IMR-90 (cell line): ENCODE results near the gene AHDC1. TPM values are rescaled to one million over a fixed set of nuclear protein-coding genes. Genes with fewer than 3 reads are reported as not detected.

Experiments used
- ATAC-seq: fragments of 200-7000 bp; cut with Tn5 transposase; 2 replicates; pipeline ENCODE4 v1.9.1; 2020; ENCODE audit warnings: low read depth, mild to moderate bottlenecking, moderate library complexity
- BruUV-seq: library from RNA; stranded (reverse); fragments of 400-500 nt; replicated peaks from 2 replicates; lab custom pipeline; 2021; lab: Mats Ljungman, UMichigan
- CTCF ChIA-PET: fragments of 300-600 bp; formaldehyde crosslinking; extraction: SDS; loops from one replicate; lab custom pipeline; 2021; ENCODE audit warnings: antibody characterized with exemption; lab: Yijun Ruan, JAX
- POLR2A ChIA-PET: fragments of 300-600 bp; sonication (Branson Sonifier 250); formaldehyde crosslinking; loops from one replicate; lab custom pipeline; 2022; ENCODE audit warnings: antibody characterized with exemption; ENCODE audit not compliant: unreplicated experiment; lab: Charles Lee
- DNase-seq: peaks from one replicate; pipeline ENCODE4 v3.0.0; 2013
- H2AFZ ChIP-seq: replicated peaks from 2 replicates; pipeline ENCODE3; 2013; ENCODE audit warnings: low read length, mild to moderate bottlenecking; ENCODE audit not compliant: poor library complexity
- H2AK5ac ChIP-seq: 2 replicates; pipeline ENCODE4 v1.6.1; 2013; ENCODE audit warnings: low read depth, low read length, inconsistent platforms
- H2AK9ac ChIP-seq: replicated peaks from 2 replicates; pipeline ENCODE3; 2013; ENCODE audit warnings: mild to moderate bottlenecking, low read depth, low read length, moderate library complexity; ENCODE audit not compliant: poor library complexity
- H2BK120ac ChIP-seq: 2 replicates; pipeline ENCODE4 v1.6.1; 2013; ENCODE audit warnings: low read depth, low read length, inconsistent platforms
- H2BK15ac ChIP-seq: 3 replicates; pipeline ENCODE4 v1.6.1; 2013; ENCODE audit warnings: low read depth, low read length, inconsistent platforms
- H2BK20ac ChIP-seq: 2 replicates; pipeline ENCODE4 v1.6.1; 2013; ENCODE audit warnings: low read depth, mild to moderate bottlenecking, inconsistent platforms, low read length, moderate library complexity
- H2BK5ac ChIP-seq: 2 replicates; pipeline ENCODE4 v1.6.1; 2013; ENCODE audit warnings: mild to moderate bottlenecking, low read depth, low read length, inconsistent platforms; ENCODE audit not compliant: poor library complexity, severe bottlenecking
- H3K14ac ChIP-seq: replicated peaks from 2 replicates; pipeline ENCODE4 v1.6.1; 2013; ENCODE audit warnings: low read depth, low read length, inconsistent platforms
- H3K18ac ChIP-seq: 2 replicates; pipeline ENCODE4 v1.6.1; 2013; ENCODE audit warnings: low read depth, low read length, control low read depth
- H3K23ac ChIP-seq: 2 replicates; pipeline ENCODE4 v1.6.1; 2013; ENCODE audit warnings: low read depth, low read length, inconsistent platforms
- H3K27ac ChIP-seq: 2 replicates; pipeline ENCODE4 v1.5.1; 2013; ENCODE audit warnings: mild to moderate bottlenecking, control low read depth, low read length; ENCODE audit not compliant: insufficient read depth
- H3K27me3 ChIP-seq: 2 replicates; pipeline ENCODE4 v1.6.1; 2013; ENCODE audit warnings: low read length; ENCODE audit not compliant: control insufficient read depth, insufficient read depth
- H3K36me3 ChIP-seq: 2 replicates; pipeline ENCODE4 v1.6.1; 2013; ENCODE audit warnings: low read length, mixed read lengths; ENCODE audit not compliant: control insufficient read depth, insufficient read depth
- H3K4ac ChIP-seq: 2 replicates; pipeline ENCODE4 v1.6.1; 2013; ENCODE audit warnings: low read depth, low read length, inconsistent platforms
- H3K4me1 ChIP-seq: 2 replicates; pipeline ENCODE4 v1.6.1; 2013; ENCODE audit warnings: low read length, mixed read lengths; ENCODE audit not compliant: control insufficient read depth, insufficient read depth
- H3K4me2 ChIP-seq: 2 replicates; pipeline ENCODE4 v1.6.1; 2013; ENCODE audit warnings: low read depth, mild to moderate bottlenecking, control low read depth, low read length, moderate library complexity
- H3K4me3 ChIP-seq: 2 replicates; pipeline ENCODE4 v1.5.1; 2013; ENCODE audit warnings: low read depth, mild to moderate bottlenecking, control low read depth, low read length, moderate library complexity; ENCODE audit not compliant: insufficient read depth
- H3K56ac ChIP-seq: 2 replicates; pipeline ENCODE4 v1.6.1; 2013; ENCODE audit warnings: low read length, inconsistent platforms; ENCODE audit not compliant: insufficient read depth; ENCODE audit errors: extremely low read depth
- H3K79me1 ChIP-seq, 2 experiments: 2 replicates each; pipeline ENCODE4 v1.6.1; 2013; ENCODE audit warnings: low read length in 2 of 2, inconsistent platforms in 1 of 2, low read depth in 1 of 2
- H3K9ac ChIP-seq: 2 replicates; pipeline ENCODE4 v1.6.1; 2013; ENCODE audit warnings: low read depth, low read length, control low read depth
- H3K9me1 ChIP-seq: 2 replicates; pipeline ENCODE4 v1.6.1; 2013; ENCODE audit warnings: low read length, inconsistent platforms; ENCODE audit not compliant: insufficient read depth
- H3K9me3 ChIP-seq: 2 replicates; pipeline ENCODE4 v1.6.1; 2013; ENCODE audit warnings: low read length; ENCODE audit not compliant: control insufficient read depth, insufficient read depth
- H4K20me1 ChIP-seq: 2 replicates; pipeline ENCODE4 v1.6.1; 2013; ENCODE audit warnings: low read length, inconsistent platforms; ENCODE audit not compliant: insufficient read depth
- H4K5ac ChIP-seq: 2 replicates; pipeline ENCODE4 v1.6.1; 2013; ENCODE audit warnings: mild to moderate bottlenecking, low read depth, low read length, control low read depth
- H4K8ac ChIP-seq, 2 experiments: 2 replicates each; pipeline ENCODE4 v1.6.1; 2013; ENCODE audit warnings: low read depth in 2 of 2, low read length in 2 of 2, control low read depth in 1 of 2, inconsistent platforms in 1 of 2
- H4K91ac ChIP-seq: 2 replicates; pipeline ENCODE4 v1.6.1; 2013; ENCODE audit warnings: low read depth, low read length, inconsistent platforms; ENCODE audit not compliant: insufficient read depth
- BHLHE40 ChIP-seq: fragments of 150-350 bp; IDR thresholded peaks from 2 replicates; pipeline ENCODE4 v1.6.1; 2016; ENCODE audit warnings: mild to moderate bottlenecking, low read depth, low read length
- CEBPB ChIP-seq: IDR thresholded peaks from 2 replicates; pipeline ENCODE4 v1.6.1; 2012; ENCODE audit warnings: low read depth, low read length, improper control_type of control experiment
- CHD1 ChIP-seq: IDR thresholded peaks from 2 replicates; pipeline ENCODE4 v1.6.1; 2012; ENCODE audit warnings: low read depth, low read length, improper control_type of control experiment
- FOS ChIP-seq: fragments of 150-350 bp; IDR thresholded peaks from 2 replicates; pipeline ENCODE4 v1.6.1; 2016; ENCODE audit warnings: low read depth, low read length
- MAZ ChIP-seq: IDR thresholded peaks from 2 replicates; pipeline ENCODE4 v1.6.1; 2012; ENCODE audit warnings: low read depth, mild to moderate bottlenecking, low read length, improper control_type of control experiment, moderate library complexity, borderline replicate concordance
- NFE2L2 ChIP-seq: fragments of 150-350 bp; IDR thresholded peaks from 2 replicates; pipeline ENCODE4 v1.6.1; 2016; ENCODE audit warnings: low read depth, mild to moderate bottlenecking, low read length
- POLR2A ChIP-seq: IDR thresholded peaks from 2 replicates; pipeline ENCODE4 v1.6.1; 2012; ENCODE audit warnings: mild to moderate bottlenecking, low read depth, low read length
- RAD21 ChIP-seq: IDR thresholded peaks from 2 replicates; pipeline ENCODE4 v1.6.1; 2012; ENCODE audit warnings: low read length, improper control_type of control experiment
- RCOR1 ChIP-seq: IDR thresholded peaks from 2 replicates; pipeline ENCODE4 v1.6.1; 2012; ENCODE audit warnings: mild to moderate bottlenecking, low read length, improper control_type of control experiment; ENCODE audit not compliant: insufficient replicate concordance
- SMC3 ChIP-seq: fragments of 150-350 bp; IDR thresholded peaks from 2 replicates; pipeline ENCODE4 v1.6.1; 2016; ENCODE audit warnings: low read depth, mild to moderate bottlenecking, antibody characterized with exemption, low read length, moderate library complexity
- USF2 ChIP-seq: fragments of 150-350 bp; IDR thresholded peaks from 2 replicates; pipeline ENCODE4 v1.6.1; 2017; ENCODE audit warnings: mild to moderate bottlenecking, antibody characterized with exemption, low read length, low read depth
- WGBS, 2 experiments: methylation state at CpG; one replicate each; pipeline versions ENCODE4 v1.1.5 to v1.1.7; 2013; ENCODE audit warnings: missing lambda C conversion rate in 2 of 2; ENCODE audit not compliant: insufficient read length in 1 of 2; ENCODE audit errors: extremely low coverage in 2 of 2; 5-methylcytosine and 5-hydroxymethylcytosine counted together
- dilution Hi-C: fragments of 300-500 bp; cut with HindIII; formaldehyde crosslinking; loops from one replicate; pipeline ENCODE4 v1.14.3; 2018; ENCODE audit warnings: low sequenced_read_pairs; ENCODE audit not compliant: unreplicated experiment
- in situ Hi-C: fragments of 300-500 bp; cut with MboI; formaldehyde crosslinking; loops from 3 replicates; pipeline ENCODE4 v1.14.3; 2019; ENCODE audit warnings: low sequenced_read_pairs, inconsistent platforms, mixed read lengths
- intact Hi-C: fragments of 100-400 bp; cut with micrococcal nuclease; formaldehyde crosslinking; loops from 2 replicates; pipeline ENCODE4 v1.10.0; 2022
- polyA plus RNA-seq, 3 experiments: library from polyadenylated mRNA; depleted of rRNA; stranded (reverse); fragments of >200 nt; gene quantifications; 2 replicates each; pipeline ENCODE4 v1.2.3, GENCODE V29; 2012; ENCODE audit warnings: low replicate concordance in 1 of 3
- total RNA-seq: library from RNA; depleted of rRNA; stranded (reverse); fragments of >200 nt; gene quantifications from 2 replicates; pipeline ENCODE4 v1.2.3, GENCODE V29; 2012
- TF ChIP-seq, protein P1 (sequence below): conservative IDR thresholded peaks from 2 replicates; pipeline ENCODE4 v1.5.1; 2012; ENCODE audit warnings: mild to moderate bottlenecking, low read depth, low read length, improper control_type of control experiment
- TF ChIP-seq, protein P2 (sequence below): fragments of 150-350 bp; IDR thresholded peaks from 2 replicates; pipeline ENCODE4 v1.6.1; 2016; ENCODE audit warnings: low read depth, mild to moderate bottlenecking, low read length, moderate library complexity, borderline replicate concordance

The AHDC1 gene
- total and polyA plus RNA-seq, 2 of the 4 experiments (the other 2 are of a cell fraction), result 2.0 to 11.6 TPM

- no peak overlapping the region for H3K14ac ChIP-seq
- no peak overlapping the region for H2BK15ac ChIP-seq
- in situ Hi-C loops, result no loop called here
- H4K91ac ChIP-seq, result no peak overlapping the region
- H3K56ac ChIP-seq, result no peak overlapping the region
- H4K5ac ChIP-seq, result no peak overlapping the region
- no peak overlapping the region for H3K9ac ChIP-seq
- H4K8ac ChIP-seq, result no peak overlapping the region
- H3K9me1 ChIP-seq, result peaks cover 9% of the 10 kb centered on the region
- TF ChIP-seq RAD21 (no peak), RCOR1 (no peak), CHD1 (no peak), CEBPB (no peak), BHLHE40 (no peak), NFE2L2 (no peak), MAZ (no peak), POLR2A (no peak), USF2 (no peak), FOS (no peak), SMC3 (no peak)
- TF ChIP-seq, protein P1, sequence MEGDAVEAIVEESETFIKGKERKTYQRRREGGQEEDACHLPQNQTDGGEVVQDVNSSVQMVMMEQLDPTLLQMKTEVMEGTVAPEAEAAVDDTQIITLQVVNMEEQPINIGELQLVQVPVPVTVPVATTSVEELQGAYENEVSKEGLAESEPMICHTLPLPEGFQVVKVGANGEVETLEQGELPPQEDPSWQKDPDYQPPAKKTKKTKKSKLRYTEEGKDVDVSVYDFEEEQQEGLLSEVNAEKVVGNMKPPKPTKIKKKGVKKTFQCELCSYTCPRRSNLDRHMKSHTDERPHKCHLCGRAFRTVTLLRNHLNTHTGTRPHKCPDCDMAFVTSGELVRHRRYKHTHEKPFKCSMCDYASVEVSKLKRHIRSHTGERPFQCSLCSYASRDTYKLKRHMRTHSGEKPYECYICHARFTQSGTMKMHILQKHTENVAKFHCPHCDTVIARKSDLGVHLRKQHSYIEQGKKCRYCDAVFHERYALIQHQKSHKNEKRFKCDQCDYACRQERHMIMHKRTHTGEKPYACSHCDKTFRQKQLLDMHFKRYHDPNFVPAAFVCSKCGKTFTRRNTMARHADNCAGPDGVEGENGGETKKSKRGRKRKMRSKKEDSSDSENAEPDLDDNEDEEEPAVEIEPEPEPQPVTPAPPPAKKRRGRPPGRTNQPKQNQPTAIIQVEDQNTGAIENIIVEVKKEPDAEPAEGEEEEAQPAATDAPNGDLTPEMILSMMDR, result no peak
- TF ChIP-seq, protein P2, sequence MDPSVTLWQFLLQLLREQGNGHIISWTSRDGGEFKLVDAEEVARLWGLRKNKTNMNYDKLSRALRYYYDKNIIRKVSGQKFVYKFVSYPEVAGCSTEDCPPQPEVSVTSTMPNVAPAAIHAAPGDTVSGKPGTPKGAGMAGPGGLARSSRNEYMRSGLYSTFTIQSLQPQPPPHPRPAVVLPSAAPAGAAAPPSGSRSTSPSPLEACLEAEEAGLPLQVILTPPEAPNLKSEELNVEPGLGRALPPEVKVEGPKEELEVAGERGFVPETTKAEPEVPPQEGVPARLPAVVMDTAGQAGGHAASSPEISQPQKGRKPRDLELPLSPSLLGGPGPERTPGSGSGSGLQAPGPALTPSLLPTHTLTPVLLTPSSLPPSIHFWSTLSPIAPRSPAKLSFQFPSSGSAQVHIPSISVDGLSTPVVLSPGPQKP, result no peak
- H4K20me1 ChIP-seq, result no peaks in the 10 kb centered on the region
- peaks cover 4% of the 10 kb centered on the region for H3K4me1 ChIP-seq
- intact Hi-C loops, result no loop called here
- H3K4me3 ChIP-seq, result no peak overlapping the region
- DNase-seq (no peak), ATAC-seq (no peak)
- H3K4ac ChIP-seq, result no peak overlapping the region
- H2BK5ac ChIP-seq, result no peak overlapping the region
- CTCF ChIA-PET, result interaction anchor here (2.8 kb wide), 1 partner anchor 13 kb away, joined by 11 read pairs; no protein-coding TSS in a partner anchor
- WGBS, 2 experiments, result 91% methylated on average over 4 of the region's 6 CpGs; no CpG with 5 or more reads in 1 of the 2 experiments
- no peak overlapping the region for H3K18ac ChIP-seq
- no peak overlapping the region for H3K23ac ChIP-seq
- H2BK120ac ChIP-seq, result no peak overlapping the region
- POLR2A ChIA-PET, result no interaction called here
- H3K27me3 ChIP-seq, result peaks cover 6% of the 10 kb centered on the region; the same call in 1 of the 2 replicates
- dilution Hi-C loops, result no loop called here
- no peak overlapping the region for H2AK9ac ChIP-seq
- no peak overlapping the region for H2BK20ac ChIP-seq
- H3K9me3 ChIP-seq, result no peaks in the 10 kb centered on the region
- H3K79me1 ChIP-seq, result no peaks in the 10 kb centered on the region
- no TSS peak for BruUV-seq
- no peak overlapping the region for H2AFZ ChIP-seq
- no peak overlapping the region for H2AK5ac ChIP-seq
- H3K4me2 ChIP-seq, result no peak overlapping the region
- no peaks in the 10 kb centered on the region for H3K36me3 ChIP-seq
- no peak overlapping the region for H3K27ac ChIP-seq
These were observed 44.8 kb upstream of the AHDC1 start for GRCh38 chr1:27648602-27649305.
